GM23338 (cell line): Measurements from ENCODE around the gene RHEX. TPM values are rescaled to one million over a fixed set of nuclear protein-coding genes. Genes with fewer than 3 reads are reported as not detected.

ENCODE experiments used
- ATAC-seq: fragments of 200-7000 bp; cut with Tn5 transposase; 3 replicates; pipeline ENCODE4 v1.9.1; 2020
- DNase-seq: peaks from one replicate; pipeline ENCODE4 v3.0.0-alpha.2; 2015; ENCODE audit warnings: low spot score
- H2AFZ ChIP-seq: fragments of 200-600 bp; sonication (generic); 2 replicates; pipeline ENCODE4 v1.8.0; 2016; ENCODE audit warnings: antibody characterized with exemption, mild to moderate bottlenecking, moderate library complexity
- H3F3A ChIP-seq: fragments of 200-600 bp; sonication (generic); replicated peaks from 2 replicates; pipeline ENCODE4 v1.8.0; 2017; ENCODE audit warnings: antibody characterized with exemption, mixed run types, low read depth
- H3K27ac ChIP-seq: fragments of 200-600 bp; sonication (generic); 2 replicates; pipeline ENCODE4 v1.6.1; 2016; ENCODE audit warnings: low read depth
- H3K27me3 ChIP-seq: fragments of 200-600 bp; sonication (generic); 2 replicates; pipeline ENCODE4 v1.8.0; 2016; ENCODE audit warnings: mild to moderate bottlenecking, mixed run types, moderate library complexity; ENCODE audit not compliant: insufficient read depth
- H3K36me3 ChIP-seq: fragments of 200-600 bp; sonication (generic); 2 replicates; pipeline ENCODE4 v1.8.0; 2016; ENCODE audit warnings: mild to moderate bottlenecking; ENCODE audit not compliant: insufficient read depth
- H3K4me1 ChIP-seq: fragments of 200-600 bp; sonication (generic); 2 replicates; pipeline ENCODE4 v1.8.0; 2016; ENCODE audit warnings: mild to moderate bottlenecking, moderate library complexity; ENCODE audit not compliant: insufficient read depth
- H3K4me2 ChIP-seq: fragments of 200-600 bp; sonication (generic); 2 replicates; pipeline ENCODE4 v1.7.1; 2017; ENCODE audit warnings: mixed run types
- H3K4me3 ChIP-seq: fragments of 200-600 bp; sonication (generic); 2 replicates; pipeline ENCODE4 v1.6.1; 2016; ENCODE audit warnings: mixed run types
- H3K79me2 ChIP-seq: fragments of 200-600 bp; sonication (generic); replicated peaks from 2 replicates; pipeline ENCODE4 v1.8.0; 2017; ENCODE audit warnings: mild to moderate bottlenecking; ENCODE audit not compliant: insufficient read depth
- H3K9me2 ChIP-seq: fragments of 200-600 bp; sonication (generic); 2 replicates; pipeline ENCODE4 v1.8.0; 2017; ENCODE audit not compliant: insufficient read depth
- H4K20me1 ChIP-seq: fragments of 200-600 bp; sonication (generic); replicated peaks from 2 replicates; pipeline ENCODE4 v1.8.0; 2017; ENCODE audit warnings: mild to moderate bottlenecking; ENCODE audit not compliant: insufficient read depth
- H3K27ac Mint-ChIP-seq: 2 replicates; pipeline ENCODE4 v1.8.0; 2020; ENCODE audit warnings: inconsistent platforms, mild to moderate bottlenecking, moderate library complexity, mixed read lengths
- H3K27me3 Mint-ChIP-seq: 3 replicates; pipeline ENCODE4 v1.8.0; 2022; ENCODE audit warnings: low read depth, mild to moderate bottlenecking, moderate library complexity, mixed read lengths, inconsistent platforms; ENCODE audit not compliant: insufficient read depth, poor library complexity
- H3K36me3 Mint-ChIP-seq: 3 replicates; pipeline ENCODE4 v1.8.0; 2021; ENCODE audit warnings: low read depth, mild to moderate bottlenecking, inconsistent platforms, moderate library complexity, mixed read lengths
- H3K4me1 Mint-ChIP-seq: 3 replicates; pipeline ENCODE4 v1.8.0; 2020; ENCODE audit warnings: mild to moderate bottlenecking, inconsistent platforms, mixed read lengths
- H3K4me3 Mint-ChIP-seq: 3 replicates; pipeline ENCODE4 v1.8.0; 2021; ENCODE audit warnings: moderate library complexity, mild to moderate bottlenecking, inconsistent platforms, mixed read lengths
- H3K9me3 Mint-ChIP-seq: 3 replicates; pipeline ENCODE4 v1.8.0; 2020; ENCODE audit warnings: moderate library complexity, mild to moderate bottlenecking, inconsistent platforms, mixed read lengths
- CREB1 ChIP-seq: fragments of 250-450 bp; sonication (Bioruptor Pico); IDR thresholded peaks from 2 replicates; pipeline ENCODE4 v1.5.0; 2020; ENCODE audit warnings: low read depth, mild to moderate bottlenecking, moderate library complexity
- CTCF ChIP-seq, 2 experiments: fragments of 200-600 bp in 1 of 2; sonication (generic) in 1 of 2; conservative IDR thresholded peaks; 2 replicates each; pipeline versions ENCODE4 v1.5.1 to v1.6.1; 2016 to 2017; ENCODE audit warnings: antibody characterized with exemption in 2 of 2, low read depth in 2 of 2, mild to moderate bottlenecking in 2 of 2, moderate library complexity in 1 of 2
- EZH2phosphoT487 ChIP-seq: fragments of 200-600 bp; sonication (generic); IDR thresholded peaks from one replicate; pipeline ENCODE4 v1.8.1; 2018; ENCODE audit warnings: antibody characterized with exemption; ENCODE audit not compliant: unreplicated experiment
- JUNB ChIP-seq: IDR thresholded peaks from one replicate; pipeline ENCODE4 v1.6.1; 2016; ENCODE audit warnings: antibody characterized with exemption; ENCODE audit not compliant: unreplicated experiment
- NANOG ChIP-seq: IDR thresholded peaks from 2 replicates; pipeline ENCODE4 v1.6.1; 2016; ENCODE audit warnings: antibody characterized with exemption, borderline replicate concordance
- POLR2AphosphoS5 ChIP-seq: IDR thresholded peaks from 2 replicates; pipeline ENCODE4 v1.6.1; 2016; ENCODE audit warnings: antibody characterized with exemption, low read depth
- ZNF331 ChIP-seq: fragments of 250-450 bp; sonication (Bioruptor Pico); IDR thresholded peaks from 2 replicates; pipeline ENCODE4 v1.5.0; 2020; ENCODE audit warnings: low read depth, mild to moderate bottlenecking, moderate library complexity
- ZNF462 ChIP-seq: fragments of 250-450 bp; sonication (Bioruptor Pico); IDR thresholded peaks from 2 replicates; pipeline ENCODE4 v1.5.0; 2020; ENCODE audit warnings: mild to moderate bottlenecking, moderate library complexity
- polyA plus RNA-seq: library from polyadenylated mRNA; unstranded; fragments of >200 nt; fragmentation: Nextera tagmentation; extraction: Ambion mirVana; gene quantifications from 2 replicates; pipeline ENCODE4 v1.2.1, GENCODE V29; 2016
- total RNA-seq: library from RNA; depleted of rRNA; stranded (reverse); fragments of >200 nt; shearing (Covaris generic); gene quantifications from 2 replicates; pipeline ENCODE4 v1.2.3, GENCODE V29; 2014
- TF ChIP-seq, protein P1 (sequence below): IDR thresholded peaks from 2 replicates; pipeline ENCODE4 v1.6.1; 2016; ENCODE audit warnings: antibody characterized with exemption

RHEX gene
- total and polyA plus RNA-seq, 2 experiments from 2014 or later: not detected

DNA sequence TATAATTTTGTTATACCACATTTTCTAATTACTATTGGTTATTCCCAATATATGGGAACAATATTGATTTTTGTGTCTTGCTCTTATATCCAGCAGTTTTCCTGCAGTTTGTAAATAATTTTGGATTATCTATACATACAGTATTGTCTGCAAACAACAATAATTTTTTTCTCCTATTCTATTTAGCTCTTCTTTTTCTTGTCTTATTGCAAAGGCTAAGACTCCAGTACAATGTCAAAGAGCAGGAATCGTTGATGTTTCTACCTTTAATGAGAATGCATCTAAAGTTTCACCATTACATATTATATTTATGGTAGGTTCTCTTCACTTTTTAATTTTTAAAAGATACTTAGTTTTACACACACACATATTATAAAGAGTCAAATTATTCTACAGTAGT, 68.3 kb downstream of the RHEX start:
- no peak overlapping the region for H3K4me3 Mint-ChIP-seq
- Histone ChIP-seq H3K4me2 (no peak overlapping the region), H3K4me1 (peaks cover 3% of the 10 kb centered on the region; the same call in 1 of the 2 replicates), H3K27ac (no peak overlapping the region), H3K36me3 (no peaks in the 10 kb centered on the region), H3K79me2 (no peaks in the 10 kb centered on the region), H3K9me2 (no peaks in the 10 kb centered on the region), H3K27me3 (peaks cover 27% of the 10 kb centered on the region), H4K20me1 (no peaks in the 10 kb centered on the region), H2AFZ (no peak overlapping the region), H3K4me3 (no peak overlapping the region), H3F3A (peaks cover 4% of the 10 kb centered on the region; the same call in 1 of the 2 replicates)
- DNase-seq (no peak), ATAC-seq (no peak)
- peaks cover 10% of the 10 kb centered on the region; the same call in 2 of the 3 replicates for H3K4me1 Mint-ChIP-seq
- H3K27ac Mint-ChIP-seq: no peak overlapping the region
- no peak for TF ChIP-seq ZNF331 (CRISPR knock-in tag)
- TF ChIP-seq CTCF (conservative IDR thresholded peaks at IDR 0.05; ENCODE audit: low read depth in 2 of 2): no peak
- TF ChIP-seq EZH2phosphoT487: no peak
- TF ChIP-seq, protein P1, sequence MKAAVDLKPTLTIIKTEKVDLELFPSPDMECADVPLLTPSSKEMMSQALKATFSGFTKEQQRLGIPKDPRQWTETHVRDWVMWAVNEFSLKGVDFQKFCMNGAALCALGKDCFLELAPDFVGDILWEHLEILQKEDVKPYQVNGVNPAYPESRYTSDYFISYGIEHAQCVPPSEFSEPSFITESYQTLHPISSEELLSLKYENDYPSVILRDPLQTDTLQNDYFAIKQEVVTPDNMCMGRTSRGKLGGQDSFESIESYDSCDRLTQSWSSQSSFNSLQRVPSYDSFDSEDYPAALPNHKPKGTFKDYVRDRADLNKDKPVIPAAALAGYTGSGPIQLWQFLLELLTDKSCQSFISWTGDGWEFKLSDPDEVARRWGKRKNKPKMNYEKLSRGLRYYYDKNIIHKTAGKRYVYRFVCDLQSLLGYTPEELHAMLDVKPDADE: no peak
- TF ChIP-seq ZNF462: no peak
- no peak for TF ChIP-seq NANOG
- TF ChIP-seq POLR2AphosphoS5: no peak
- TF ChIP-seq CREB1 (CRISPR knock-in tag): no peak
- TF ChIP-seq JUNB: no peak
- H3K36me3 Mint-ChIP-seq: no peaks in the 10 kb centered on the region; the same call in 2 of the 3 replicates
- H3K9me3 Mint-ChIP-seq: peaks cover 27% of the 10 kb centered on the region
- H3K27me3 Mint-ChIP-seq: peaks cover 22% of the 10 kb centered on the region
